Inferior parietal cortex (tissue), 1 donor: ENCODE data around the gene RNF145.
"Not testable (repeated sequence)": the region's sequence is repeated elsewhere in the genome, so short reads cannot be mapped to it uniquely, and the experiment has no call there.

Experiments used
- DNase-seq: peaks from one replicate; pipeline ENCODE4 v3.0.0-alpha.2; 2016; ENCODE audit errors: extremely low spot score

RNF145 gene

DNA sequence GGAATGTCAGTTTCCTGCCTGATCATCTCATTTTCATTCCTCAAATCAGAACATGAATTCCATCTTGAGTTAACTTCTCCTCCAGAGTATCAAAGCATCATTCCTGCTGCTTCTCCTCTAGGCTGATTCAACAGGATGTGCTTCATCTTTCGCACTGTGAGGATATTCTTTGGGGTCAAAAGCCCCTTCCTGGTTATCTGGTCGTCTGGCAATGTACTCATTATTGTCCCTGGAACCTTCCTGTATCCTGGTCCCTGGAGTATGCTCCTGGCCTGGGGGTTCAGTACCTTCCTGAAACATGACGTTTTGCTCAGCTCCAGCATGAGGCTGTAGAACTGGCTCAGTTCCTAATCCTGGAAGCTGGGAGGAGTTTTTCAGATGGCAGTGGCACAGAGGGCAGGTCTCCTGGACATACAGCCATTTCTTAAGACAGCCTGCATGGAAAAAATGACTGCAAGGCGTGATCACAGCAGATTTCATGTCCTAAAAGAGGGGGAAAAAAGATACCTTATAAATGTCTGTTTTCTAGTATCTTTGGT lies 50.7 kb downstream of the RNF145 start:
- DNase-seq = not testable (repeated sequence)

DNA sequence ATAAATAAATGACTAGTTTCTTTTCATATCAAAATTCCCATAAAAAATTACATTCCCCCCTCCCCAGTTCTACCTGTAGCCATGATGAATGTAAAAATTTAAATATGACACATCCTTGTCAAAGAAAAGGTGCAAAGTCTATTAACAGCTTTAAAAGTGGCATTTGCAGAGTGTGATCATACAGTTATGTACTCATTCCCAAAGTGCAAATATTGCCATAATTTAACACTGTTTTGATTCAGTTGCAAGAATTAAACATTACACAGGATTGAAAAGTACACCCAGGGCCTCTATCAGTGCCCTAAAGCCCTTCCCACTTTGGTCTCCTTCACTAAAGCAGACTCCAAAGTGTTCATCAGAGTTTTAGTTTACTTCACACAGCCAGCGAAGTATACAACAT lies 51.8 kb downstream of the RNF145 start:
- DNase-seq = no peak

DNA sequence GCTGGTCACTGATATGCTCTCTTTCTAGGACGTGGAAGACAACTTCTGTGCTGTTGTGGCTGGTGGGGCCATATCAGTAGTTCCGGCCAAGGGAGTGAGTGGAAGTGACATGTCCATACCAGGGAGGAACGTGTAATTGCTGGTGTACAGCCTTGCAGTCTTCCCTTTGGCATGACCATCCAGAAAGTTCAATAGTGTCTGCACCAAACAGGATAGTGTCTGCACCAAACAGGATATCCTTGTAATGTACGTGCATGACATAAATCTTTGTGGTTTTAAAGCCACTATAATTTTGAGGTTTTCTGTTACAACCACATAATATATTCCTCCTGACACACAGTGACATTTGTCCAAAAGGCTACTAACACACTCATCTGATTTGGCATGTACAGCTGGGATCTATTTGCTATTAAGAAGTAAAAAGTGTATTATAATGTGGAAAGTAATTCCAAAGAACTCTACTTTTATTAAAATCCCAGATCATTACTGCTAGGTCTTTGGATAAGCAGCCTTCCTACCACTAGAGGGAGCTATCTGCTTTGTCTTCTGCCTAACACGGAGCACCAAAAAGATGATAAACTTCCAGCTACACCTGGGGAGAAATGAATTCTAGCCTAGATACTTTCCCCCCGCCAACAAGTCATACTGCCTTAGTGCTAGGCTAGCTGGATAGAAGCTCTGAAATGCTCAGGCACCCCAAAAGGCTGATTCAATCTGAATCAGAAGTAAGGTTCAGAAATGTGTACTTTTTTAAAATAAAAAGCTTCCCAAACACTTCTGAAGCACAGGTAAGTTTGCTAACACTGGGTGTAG lies 52.7 kb downstream of the RNF145 start:
- peak; percentile 88 for DNase-seq

DNA sequence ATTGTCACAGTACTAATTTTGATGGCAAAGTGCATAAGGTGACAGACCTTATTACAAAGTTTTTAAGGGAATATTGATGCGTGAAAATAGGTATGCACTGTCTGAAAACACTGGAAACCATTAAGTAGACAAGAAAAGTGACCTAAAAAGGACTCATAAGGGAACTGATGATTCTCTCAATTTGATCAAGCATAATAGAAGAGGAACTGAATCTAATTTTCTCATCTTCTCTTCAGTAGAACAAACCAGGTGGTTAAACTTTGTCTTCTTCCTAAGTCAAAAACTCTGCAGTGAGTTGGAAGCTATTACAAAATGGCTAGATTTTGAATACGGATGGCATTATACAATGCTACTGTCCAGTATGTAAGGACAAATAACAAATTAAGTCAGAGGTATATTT lies 53.4 kb downstream of the RNF145 start:
- DNase-seq = no peak

DNA sequence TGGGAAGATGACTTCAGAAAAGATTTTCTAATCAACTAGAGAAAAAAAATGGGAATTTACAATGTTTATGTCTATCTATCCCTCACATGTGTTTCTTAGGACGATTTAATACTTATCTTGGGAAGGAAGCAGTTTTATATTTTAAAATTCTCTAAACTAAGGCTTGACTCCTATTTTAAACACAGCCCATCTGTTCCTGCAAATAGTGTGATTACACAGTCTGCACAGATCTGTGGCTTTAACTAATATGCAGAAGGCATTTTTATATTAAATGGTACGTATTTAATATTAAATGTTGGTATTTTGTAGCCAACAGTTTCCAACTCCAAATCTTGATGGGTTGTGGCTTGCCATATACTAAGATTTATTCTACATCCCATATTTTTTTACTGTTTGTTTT lies 56.5 kb downstream of the RNF145 start:
- no peak for DNase-seq

DNA sequence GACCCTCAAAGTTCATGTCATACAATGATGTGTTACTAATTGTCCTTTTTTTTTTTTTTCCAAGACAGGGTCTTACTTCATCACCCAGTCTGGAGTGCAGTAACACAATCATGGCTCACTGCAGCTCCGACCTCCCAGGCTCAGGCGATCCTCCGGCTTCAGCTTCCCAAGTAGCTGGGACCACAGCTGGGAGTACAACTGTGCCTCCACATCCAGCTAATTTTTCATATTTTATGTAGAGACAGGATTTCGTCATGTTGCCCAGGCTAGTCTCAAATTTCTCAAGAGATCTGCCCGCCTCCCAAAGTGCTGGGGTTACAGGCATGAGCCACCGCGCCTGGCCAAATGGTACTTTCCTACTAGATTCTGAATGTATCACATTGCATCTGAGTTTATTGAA lies 60.3 kb downstream of the RNF145 start:
- DNase-seq = no peak

DNA sequence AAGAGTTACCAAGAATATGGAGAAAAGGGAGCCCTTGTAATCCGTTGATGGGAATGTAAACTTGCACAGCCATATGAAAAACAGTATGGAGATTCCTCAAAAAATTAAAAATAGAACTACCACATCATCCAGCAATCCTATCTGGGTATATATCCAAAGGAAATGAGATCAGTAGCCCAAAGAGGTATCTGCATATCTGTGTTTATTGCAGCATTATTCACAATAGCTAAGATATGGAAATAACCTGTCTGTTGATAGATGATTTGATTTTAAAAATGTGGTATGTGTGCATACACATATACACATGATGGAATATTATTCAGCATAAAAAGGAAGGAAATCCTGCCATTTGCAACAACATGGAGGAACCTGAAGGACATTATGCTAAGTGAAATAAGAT lies 61.4 kb downstream of the RNF145 start:
- no peak for DNase-seq

DNA sequence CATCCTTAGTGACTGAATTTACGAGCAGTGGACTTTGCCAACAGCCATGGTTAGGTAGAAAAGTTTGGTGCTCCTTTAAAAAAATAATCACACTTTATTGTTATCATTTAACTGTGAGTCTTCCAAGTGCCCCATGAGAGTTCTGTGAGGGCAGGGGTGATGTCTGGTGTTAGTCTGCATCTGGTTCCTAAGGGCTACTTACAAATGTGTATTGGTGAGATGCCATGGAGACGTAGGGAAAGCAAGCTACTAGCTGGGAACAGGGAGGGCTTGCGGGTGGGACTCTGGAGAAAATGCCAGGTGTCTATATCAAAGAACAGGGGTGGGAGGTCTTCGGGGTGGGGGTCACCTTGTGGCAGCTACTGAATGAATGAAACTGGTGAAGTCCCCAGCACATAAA lies 62.5 kb downstream of the RNF145 start:
- DNase-seq = no peak

DNA sequence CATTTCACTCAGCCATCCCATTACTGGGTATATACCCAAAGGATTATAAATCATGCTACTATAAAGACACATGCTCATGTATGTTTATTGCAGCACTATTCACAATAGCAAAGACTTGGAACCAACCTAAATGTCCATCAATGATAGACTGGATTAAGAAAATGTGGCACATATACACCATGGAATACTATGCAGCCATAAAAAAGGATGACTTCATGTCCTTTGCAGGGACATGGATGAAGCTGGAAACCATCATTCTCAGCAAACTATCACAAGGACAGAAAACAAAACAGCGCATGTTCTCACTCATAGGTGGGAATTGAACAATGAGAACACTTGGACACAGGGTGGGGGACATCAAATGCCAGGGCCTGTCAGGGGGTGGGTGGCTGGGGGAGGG lies 64.2 kb downstream of the RNF145 start:
- not testable (repeated sequence) for DNase-seq

DNA sequence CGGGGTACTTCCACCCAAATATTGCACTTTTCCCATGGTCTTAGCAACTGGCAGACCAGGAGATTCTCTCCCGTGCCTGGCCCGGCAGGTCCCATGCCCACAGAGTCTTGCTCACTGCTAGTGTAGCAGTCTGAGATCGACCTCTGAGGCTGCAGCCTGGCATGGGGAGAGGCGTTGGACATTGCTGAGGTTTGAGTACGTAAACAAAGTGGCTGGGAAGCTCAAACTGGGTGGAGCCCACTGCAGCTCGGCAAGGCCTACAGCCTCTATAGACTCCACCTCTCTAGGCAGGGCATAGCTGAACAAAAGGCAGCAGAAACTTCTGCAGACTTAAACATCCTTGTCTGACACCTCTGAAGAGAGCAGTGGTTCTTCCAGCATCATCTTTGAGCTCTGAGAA lies 69.6 kb downstream of the RNF145 start:
- no peak for DNase-seq

DNA sequence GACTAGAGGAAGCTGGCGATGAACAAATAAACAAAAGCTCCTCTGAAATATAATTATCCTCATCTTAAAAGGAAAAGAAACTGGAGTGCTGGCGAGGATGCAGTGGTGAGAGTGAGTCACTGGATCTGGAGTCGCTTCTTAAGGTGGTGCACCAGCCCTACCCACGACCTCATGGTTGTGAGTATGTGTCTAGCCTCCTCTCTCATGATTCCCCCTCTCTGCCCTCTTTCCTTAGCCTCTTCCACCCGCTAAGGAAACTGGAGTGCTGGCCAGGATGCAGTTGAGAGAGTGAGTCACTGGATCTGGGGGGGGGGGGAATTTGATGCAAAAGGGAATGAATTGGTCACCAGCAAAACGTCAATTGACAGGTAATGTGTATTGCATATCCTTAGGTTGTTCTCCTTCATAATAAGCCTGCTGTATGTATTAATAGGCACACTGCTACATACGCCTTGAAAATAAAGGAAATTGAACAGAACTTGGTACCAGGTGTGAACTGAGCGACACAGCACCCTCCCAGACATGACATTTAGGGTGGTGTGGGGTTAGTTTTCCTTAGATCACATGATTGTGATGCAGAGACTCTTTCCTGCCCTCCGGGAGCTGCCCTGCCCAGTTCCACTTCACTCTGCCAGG lies 73.3 kb downstream of the RNF145 start:
- DNase-seq = no peak

DNA sequence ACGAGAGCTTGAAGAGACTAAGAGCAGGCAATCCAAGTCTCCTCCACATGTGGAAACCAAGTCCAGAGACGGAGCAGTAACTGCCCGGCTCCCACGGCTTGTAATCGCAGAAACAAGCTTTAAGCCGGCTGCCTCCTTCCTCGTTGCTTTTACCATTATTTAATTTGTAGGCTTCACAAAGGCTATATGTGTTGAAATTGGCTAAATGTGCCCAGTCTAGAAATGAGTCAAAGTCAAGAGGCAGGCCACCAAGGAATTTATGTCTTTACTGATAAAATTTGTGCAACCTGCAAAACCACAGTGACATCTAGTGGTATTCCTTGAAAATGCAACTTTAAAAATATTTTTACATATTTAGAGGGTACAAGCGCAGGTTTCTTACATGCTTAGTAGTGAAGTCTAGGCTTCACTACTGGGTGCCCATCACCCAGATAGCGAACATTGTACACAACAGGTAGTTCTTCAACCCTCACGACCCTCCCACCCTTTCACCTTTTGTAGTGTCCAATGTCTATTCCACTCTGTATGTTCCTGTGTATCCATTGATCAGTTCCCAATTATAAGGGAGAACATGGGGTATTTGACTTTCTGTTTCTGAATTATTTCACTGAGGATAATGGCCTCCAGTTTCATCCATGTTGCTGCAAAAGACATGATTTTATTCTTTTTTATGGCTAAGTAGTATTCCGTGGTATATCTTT lies 76.2 kb downstream of the RNF145 start:
- peak; percentile 75 for DNase-seq

DNA sequence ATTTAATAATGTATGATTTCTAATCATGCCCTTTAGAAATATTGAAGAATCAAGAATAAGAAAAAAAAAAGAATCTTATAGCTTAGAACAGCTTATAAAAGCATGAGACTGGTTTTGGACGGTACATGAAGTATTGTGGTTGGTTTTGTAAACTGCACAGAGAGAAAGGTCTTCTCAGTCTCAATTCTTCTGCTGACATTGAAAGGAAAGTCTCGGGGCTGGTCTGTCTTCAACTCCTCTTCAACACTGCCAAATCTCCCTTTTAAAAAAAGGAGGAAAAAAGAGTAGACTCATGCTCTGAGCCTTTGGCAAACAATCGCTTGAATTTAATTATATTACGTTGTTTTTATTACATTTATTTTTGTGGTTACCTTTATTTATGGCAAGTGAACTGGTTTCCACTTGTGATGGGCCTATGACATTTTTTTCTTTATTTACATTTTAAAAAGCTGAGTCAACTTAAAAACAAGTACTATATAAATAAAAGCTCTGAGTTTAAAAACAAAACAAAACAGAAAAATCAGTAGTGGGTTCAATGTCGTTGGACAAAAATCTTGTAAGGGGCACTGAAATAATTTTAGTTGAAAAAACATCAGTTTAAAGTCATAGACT lies 76.8 kb downstream of the RNF145 start:
- no peak for DNase-seq

DNA sequence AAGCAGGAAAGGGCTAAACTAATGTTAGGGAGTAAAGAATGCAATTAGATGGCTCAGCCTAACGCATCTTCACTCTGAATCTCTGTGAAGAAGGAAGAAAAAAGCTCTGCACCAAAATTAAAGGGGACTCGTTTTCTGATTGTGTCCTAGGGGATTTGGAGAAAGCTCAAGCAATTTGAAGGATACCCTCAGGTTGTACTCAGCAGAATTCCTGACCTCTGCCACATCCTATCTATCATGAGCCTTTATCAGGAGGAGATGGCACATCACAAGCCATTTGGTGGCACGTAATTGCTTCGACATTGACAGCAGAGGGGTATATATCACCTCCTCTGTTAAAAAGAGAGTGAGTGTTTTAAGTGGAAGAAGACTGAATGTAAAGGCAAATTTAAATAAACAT lies 77.4 kb downstream of the RNF145 start:
- no peak for DNase-seq

DNA sequence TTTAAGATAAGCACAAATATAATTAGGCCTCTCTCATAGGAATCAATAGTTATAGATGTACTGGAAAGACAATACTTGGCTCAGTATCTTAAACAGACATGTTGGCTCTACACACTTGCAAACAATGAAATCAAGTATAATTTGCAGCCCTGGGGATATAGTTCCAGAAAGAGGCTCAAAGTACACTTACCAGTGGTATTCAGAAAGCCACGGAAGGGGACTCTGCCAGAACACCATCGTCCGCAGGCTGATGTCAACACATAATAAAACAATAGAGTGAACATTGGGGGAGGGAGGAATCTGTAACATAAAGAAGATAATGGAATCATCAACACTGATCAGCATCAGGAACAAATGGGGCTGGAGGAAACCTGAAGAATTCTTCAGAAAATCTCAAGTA lies 78.5 kb downstream of the RNF145 start:
- DNase-seq = no peak

DNA sequence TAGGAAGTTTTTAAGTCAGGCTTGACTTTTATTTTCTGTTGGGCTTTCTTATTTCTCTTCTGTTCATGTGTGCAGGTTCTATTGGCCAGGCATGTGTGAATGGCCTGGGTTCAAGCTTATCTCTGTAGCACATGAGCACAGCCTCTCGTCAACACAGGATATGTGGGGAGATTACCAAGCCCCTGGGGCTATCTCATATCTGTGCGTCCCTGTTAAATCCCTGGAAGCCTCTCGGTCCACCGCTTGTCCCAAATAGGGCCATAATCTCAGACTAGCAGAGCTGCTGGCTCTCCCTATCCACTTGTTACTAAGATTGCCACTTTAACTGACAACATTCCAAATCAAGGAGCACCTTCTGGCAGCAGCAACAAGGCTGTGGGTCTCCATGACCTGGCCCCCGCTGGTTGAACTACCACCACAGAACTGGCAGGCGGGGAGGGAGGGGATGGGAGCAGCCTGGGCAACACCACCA lies 81.2 kb downstream of the RNF145 start:
- no peak for DNase-seq

DNA sequence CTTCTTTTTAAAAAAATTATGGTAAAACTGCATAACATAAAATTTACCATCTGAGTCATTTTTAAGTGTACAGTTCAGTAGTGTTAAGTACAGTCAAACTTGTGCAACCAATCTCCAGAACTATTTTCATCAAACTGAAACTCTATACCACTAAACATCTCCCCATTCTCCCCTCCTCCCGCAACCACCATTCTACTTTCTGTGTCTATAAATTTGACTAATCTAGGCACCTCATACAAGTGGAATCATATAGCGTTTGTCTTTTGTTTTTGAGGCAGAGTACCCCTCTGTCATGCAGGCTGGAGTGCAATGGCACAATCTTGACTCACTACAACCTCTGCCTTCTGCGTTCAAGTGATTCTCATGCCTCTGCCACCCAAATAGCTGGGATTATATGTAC lies 85.7 kb downstream of the RNF145 start:
- no peak for DNase-seq

DNA sequence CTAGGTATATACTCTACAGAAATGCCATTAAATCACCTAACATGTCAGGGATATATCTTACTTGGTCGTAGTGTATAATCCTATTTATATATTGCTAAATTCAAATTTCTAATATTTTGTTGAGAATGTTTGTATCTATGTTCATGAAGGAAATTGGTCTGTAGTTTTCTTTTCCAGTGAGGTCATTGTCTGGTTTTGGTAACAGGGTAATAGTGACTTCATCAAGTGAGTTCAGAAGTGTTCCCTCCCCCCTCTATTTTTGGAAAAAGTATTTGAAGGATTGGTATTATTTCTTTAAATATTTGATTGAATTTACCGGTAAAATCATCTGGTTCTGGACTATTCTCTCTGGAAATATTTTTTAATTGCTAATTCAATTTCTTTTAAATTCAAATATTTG lies 86.2 kb downstream of the RNF145 start:
- DNase-seq = no peak

DNA sequence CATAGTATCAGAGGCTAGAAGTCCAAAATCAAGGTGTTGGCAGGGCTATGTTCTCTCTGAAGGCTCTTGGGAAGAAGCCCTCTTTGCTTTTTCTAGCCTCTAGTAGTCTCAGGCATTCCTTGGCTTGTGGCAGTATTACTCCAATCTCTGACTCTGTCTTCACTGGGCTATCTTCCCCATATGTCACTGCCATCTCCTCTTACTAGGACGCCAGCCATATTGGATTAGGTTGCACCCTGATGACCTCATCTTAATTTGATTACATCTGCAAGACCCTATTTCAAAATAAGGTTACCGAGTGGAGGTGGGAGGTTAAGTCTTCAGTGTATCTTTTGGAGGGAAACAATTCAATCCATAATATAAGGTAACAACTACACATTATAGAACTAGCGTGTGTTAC lies 88.3 kb downstream of the RNF145 start:
- no peak for DNase-seq

DNA sequence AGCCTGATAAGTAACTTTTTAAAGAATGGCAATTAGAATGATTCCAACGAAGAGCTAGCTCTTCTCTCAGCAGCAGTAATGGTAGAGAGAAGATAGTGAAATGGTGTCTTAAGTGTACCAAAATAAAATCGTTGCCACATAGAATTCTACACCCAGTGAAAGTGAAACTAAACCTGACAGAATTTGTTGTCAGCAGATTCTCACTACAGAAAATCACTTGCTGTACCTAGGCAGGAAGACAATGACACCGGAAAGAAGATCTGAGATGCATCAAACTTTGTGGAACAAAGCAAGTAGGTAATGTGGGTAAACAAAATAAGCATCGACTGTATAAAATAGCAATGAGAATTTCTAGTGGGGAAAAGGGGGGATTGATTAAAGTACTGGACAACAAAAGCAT lies 88.9 kb downstream of the RNF145 start:
- no peak for DNase-seq

DNA sequence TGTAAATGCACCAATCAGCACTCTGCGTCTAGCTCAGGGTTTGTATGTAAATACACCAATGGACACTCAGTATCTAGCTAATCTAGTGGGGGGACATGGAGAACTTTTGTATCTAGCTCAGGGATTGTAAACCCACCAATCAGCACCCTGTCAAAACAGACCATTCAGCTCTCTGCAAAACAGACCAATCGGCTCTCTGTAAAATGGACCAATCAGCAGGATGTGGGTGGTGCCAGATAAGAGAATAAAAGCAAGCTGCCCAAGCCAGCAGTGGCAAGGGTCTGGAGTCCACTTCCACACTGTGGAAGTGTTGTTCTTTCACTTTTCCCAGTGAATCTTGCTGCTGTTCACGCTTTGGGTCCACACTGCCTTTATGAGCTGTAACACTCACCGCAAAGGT lies 89.5 kb downstream of the RNF145 start:
- not testable (repeated sequence) for DNase-seq
